Activated naive CD4-positive, alpha-beta T cell treated with anti-CD3 and anti-CD28 coated beads, Interleukin-2, amount 10 ng/mL, durations not matched to agents 7 days and 5 days (primary cell): Measurements from ENCODE around the gene PML.

ENCODE experiments used
- CTCF ChIA-PET: fragments of 350-600 bp; sonication (Branson Sonifier 250); formaldehyde crosslinking; loops from one replicate; lab custom pipeline; 2021; ENCODE audit warnings: antibody characterized with exemption; lab: Charles Lee
- DNase-seq: peaks from one replicate; pipeline ENCODE4 v3.0.0-alpha.2; 2020
- H3K27ac Mint-ChIP-seq: one replicate; pipeline ENCODE4 v1.8.0; 2021; ENCODE audit warnings: mild to moderate bottlenecking, moderate library complexity, mixed read lengths
- H3K27me3 Mint-ChIP-seq: one replicate; pipeline ENCODE4 v1.8.0; 2021; ENCODE audit warnings: mild to moderate bottlenecking, mixed read lengths
- H3K36me3 Mint-ChIP-seq: one replicate; pipeline ENCODE4 v1.8.0; 2021; ENCODE audit warnings: mixed read lengths
- H3K4me1 Mint-ChIP-seq: one replicate; pipeline ENCODE4 v1.8.0; 2021; ENCODE audit warnings: mixed read lengths
- H3K4me3 Mint-ChIP-seq: one replicate; pipeline ENCODE4 v1.8.0; 2021; ENCODE audit warnings: mild to moderate bottlenecking, moderate library complexity, mixed read lengths
- H3K9me3 Mint-ChIP-seq: one replicate; pipeline ENCODE4 v1.8.0; 2021; ENCODE audit warnings: mixed read lengths

The PML gene, protein sequence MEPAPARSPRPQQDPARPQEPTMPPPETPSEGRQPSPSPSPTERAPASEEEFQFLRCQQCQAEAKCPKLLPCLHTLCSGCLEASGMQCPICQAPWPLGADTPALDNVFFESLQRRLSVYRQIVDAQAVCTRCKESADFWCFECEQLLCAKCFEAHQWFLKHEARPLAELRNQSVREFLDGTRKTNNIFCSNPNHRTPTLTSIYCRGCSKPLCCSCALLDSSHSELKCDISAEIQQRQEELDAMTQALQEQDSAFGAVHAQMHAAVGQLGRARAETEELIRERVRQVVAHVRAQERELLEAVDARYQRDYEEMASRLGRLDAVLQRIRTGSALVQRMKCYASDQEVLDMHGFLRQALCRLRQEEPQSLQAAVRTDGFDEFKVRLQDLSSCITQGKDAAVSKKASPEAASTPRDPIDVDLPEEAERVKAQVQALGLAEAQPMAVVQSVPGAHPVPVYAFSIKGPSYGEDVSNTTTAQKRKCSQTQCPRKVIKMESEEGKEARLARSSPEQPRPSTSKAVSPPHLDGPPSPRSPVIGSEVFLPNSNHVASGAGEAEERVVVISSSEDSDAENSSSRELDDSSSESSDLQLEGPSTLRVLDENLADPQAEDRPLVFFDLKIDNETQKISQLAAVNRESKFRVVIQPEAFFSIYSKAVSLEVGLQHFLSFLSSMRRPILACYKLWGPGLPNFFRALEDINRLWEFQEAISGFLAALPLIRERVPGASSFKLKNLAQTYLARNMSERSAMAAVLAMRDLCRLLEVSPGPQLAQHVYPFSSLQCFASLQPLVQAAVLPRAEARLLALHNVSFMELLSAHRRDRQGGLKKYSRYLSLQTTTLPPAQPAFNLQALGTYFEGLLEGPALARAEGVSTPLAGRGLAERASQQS

GRCh38 chr15:73994413-73994883, at the start of gene PML:
TSS of gene PML (plus strand) at chr15:73994716. CDS start at chr15:73994813, 97 bp downstream.
- peak within 1 kb of the TSS; percentile 85 for H3K4me3 Mint-ChIP-seq
- DNase-seq, result peak; percentile 98
- peak within 1 kb of the TSS; percentile 89 for H3K27ac Mint-ChIP-seq
- CTCF ChIA-PET, result interaction anchor here (1.1 to 3.6 kb wide), 6 partner anchors 11 to 54 kb away, joined by 3 to 44 read pairs (median 7); no protein-coding TSS in a partner anchor
- peaks cover 72% of the 10 kb centered on the region for H3K4me1 Mint-ChIP-seq
- H3K9me3 Mint-ChIP-seq, result no peaks in the 10 kb centered on the region
- H3K36me3 Mint-ChIP-seq, result peaks cover 32% of the 10 kb centered on the region
- no peaks in the 10 kb centered on the region for H3K27me3 Mint-ChIP-seq

DNA sequence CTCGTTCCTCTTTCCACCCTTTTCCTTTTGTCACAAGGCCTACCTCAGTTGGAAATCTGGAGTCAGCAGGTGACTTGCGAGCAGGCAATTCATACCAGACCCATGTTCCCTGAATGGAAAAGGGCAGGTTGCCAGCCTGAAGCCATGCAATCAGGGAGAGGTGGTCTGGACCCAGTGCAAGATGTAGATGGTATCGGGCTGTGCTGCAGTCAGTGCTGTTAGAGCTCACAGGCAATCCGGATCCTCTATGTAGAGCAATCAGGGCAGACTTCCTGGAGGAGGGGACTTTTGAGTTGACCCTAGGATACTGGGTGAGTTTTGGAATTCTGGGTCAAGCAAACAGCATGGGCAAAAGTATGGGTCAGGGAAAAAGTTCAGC, 49.4 kb upstream of the PML start:
- Mint-ChIP-seq H3K4me1 (peaks cover 20% of the 10 kb centered on the region), H3K4me3 (no peak overlapping the region), H3K27me3 (peaks cover 54% of the 10 kb centered on the region), H3K9me3 (no peaks in the 10 kb centered on the region), H3K36me3 (no peaks in the 10 kb centered on the region), H3K27ac (no peak overlapping the region)
- no peak for DNase-seq
- CTCF ChIA-PET, result interaction anchor here (1.0 to 1.3 kb wide), 2 partner anchors 14 to 71 kb away, joined by 3 to 4 read pairs; no protein-coding TSS in a partner anchor

DNA sequence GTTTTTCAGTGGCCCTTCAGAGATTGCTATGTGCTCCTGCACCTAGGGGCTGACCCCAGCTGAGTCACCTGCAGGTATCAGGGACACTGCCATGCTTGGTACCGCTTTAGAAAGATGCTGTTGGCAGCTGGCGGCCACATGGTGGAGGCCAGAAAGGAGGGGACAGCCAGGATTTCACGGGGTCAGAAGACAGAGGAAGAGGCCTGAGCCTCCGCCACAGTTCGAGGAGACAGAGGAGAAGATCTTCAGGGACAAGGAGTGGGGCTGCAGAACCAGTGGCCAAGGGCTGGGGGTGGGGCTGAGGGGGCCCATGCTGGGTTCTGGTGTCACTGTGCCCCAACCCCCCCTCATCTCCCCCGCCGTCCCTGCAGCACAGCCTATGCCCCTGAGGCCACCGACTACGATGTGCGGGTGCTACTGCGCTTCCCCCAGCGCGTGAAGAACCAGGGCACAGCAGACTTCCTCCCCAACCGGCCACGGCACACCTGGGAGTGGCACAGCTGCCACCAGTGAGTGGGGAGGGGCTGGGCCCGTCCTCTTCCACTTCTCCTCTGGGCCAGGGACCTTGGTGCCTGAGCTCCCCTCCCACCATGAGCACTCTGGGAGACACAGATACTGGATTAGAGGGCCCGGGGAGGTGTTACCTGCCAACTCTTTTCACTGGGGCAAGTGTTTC, 48.3 kb upstream of the PML start:
- H3K27ac Mint-ChIP-seq, result no peak overlapping the region
- CTCF ChIA-PET, result interaction anchor here (1.0 to 1.3 kb wide), 2 partner anchors 13 to 72 kb away, joined by 3 to 4 read pairs; no protein-coding TSS in a partner anchor
- peaks cover 60% of the 10 kb centered on the region for H3K27me3 Mint-ChIP-seq
- DNase-seq, result no peak
- peaks cover 23% of the 10 kb centered on the region for H3K4me1 Mint-ChIP-seq
- H3K4me3 Mint-ChIP-seq, result no peak overlapping the region
- H3K36me3 Mint-ChIP-seq, result no peaks in the 10 kb centered on the region
- no peaks in the 10 kb centered on the region for H3K9me3 Mint-ChIP-seq

- CTCF ChIA-PET, result no interaction called here
- Mint-ChIP-seq H3K4me1 (peaks cover 22% of the 10 kb centered on the region), H3K27ac (no peak overlapping the region)
These were observed 47.6 kb upstream of the PML start for GRCh38 chr15:73946795-73947370.

GRCh38 chr15:73947651-73948050, 46.9 kb upstream of the PML start:
- H3K27me3 Mint-ChIP-seq, result peaks cover 56% of the 10 kb centered on the region
- H3K4me3 Mint-ChIP-seq, result no peak overlapping the region
- CTCF ChIA-PET, result no interaction called here
- H3K4me1 Mint-ChIP-seq, result peaks cover 17% of the 10 kb centered on the region
- no peak for DNase-seq
- no peaks in the 10 kb centered on the region for H3K9me3 Mint-ChIP-seq
- no peaks in the 10 kb centered on the region for H3K36me3 Mint-ChIP-seq
- no peak overlapping the region for H3K27ac Mint-ChIP-seq

More at GRCh38 chr15:73946795-73947370, 47.6 kb upstream of the PML start:
- peaks cover 62% of the 10 kb centered on the region for H3K27me3 Mint-ChIP-seq
- DNase-seq, result peak; percentile 15
- no peaks in the 10 kb centered on the region for H3K9me3 Mint-ChIP-seq
- no peaks in the 10 kb centered on the region for H3K36me3 Mint-ChIP-seq
- no peak overlapping the region for H3K4me3 Mint-ChIP-seq

GRCh38 chr15:73948396-73948795, 46.1 kb upstream of the PML start:
- peaks cover 49% of the 10 kb centered on the region for H3K27me3 Mint-ChIP-seq
- CTCF ChIA-PET, result interaction anchor here (1.2 to 7.4 kb wide), 3 partner anchors 10 to 21 kb away, joined by 4 to 94 read pairs (median 11); no protein-coding TSS in a partner anchor
- no peak overlapping the region for H3K27ac Mint-ChIP-seq
- DNase-seq, result peak; percentile 12
- peaks cover 16% of the 10 kb centered on the region for H3K4me1 Mint-ChIP-seq
- H3K4me3 Mint-ChIP-seq, result no peak overlapping the region
- H3K36me3 Mint-ChIP-seq, result no peaks in the 10 kb centered on the region
- no peaks in the 10 kb centered on the region for H3K9me3 Mint-ChIP-seq

- no peaks in the 10 kb centered on the region for H3K9me3 Mint-ChIP-seq
- CTCF ChIA-PET, result interaction anchor here (0.8 to 7.4 kb wide), 4 partner anchors 10 to 29 kb away, joined by 3 to 94 read pairs (median 8); no protein-coding TSS in a partner anchor
- no peak overlapping the region for H3K27ac Mint-ChIP-seq
- H3K4me1 Mint-ChIP-seq, result peaks cover 16% of the 10 kb centered on the region
- H3K4me3 Mint-ChIP-seq, result no peak overlapping the region
- DNase-seq, result no peak
- peaks cover 49% of the 10 kb centered on the region for H3K27me3 Mint-ChIP-seq
- no peaks in the 10 kb centered on the region for H3K36me3 Mint-ChIP-seq
These were observed 45.5 kb upstream of the PML start for GRCh38 chr15:73948982-73949381.

- peaks cover 48% of the 10 kb centered on the region for H3K27me3 Mint-ChIP-seq
- H3K27ac Mint-ChIP-seq, result no peak overlapping the region
- CTCF ChIA-PET, result interaction anchor here (0.6 to 7.4 kb wide), 9 partner anchors 10 to 100 kb away, joined by 3 to 94 read pairs (median 4); no protein-coding TSS in a partner anchor
- H3K4me1 Mint-ChIP-seq, result peaks cover 16% of the 10 kb centered on the region
- H3K36me3 Mint-ChIP-seq, result no peaks in the 10 kb centered on the region
- DNase-seq, result peak; percentile 15
- no peaks in the 10 kb centered on the region for H3K9me3 Mint-ChIP-seq
- H3K4me3 Mint-ChIP-seq, result no peak overlapping the region
These were observed 45.0 kb upstream of the PML start for GRCh38 chr15:73949496-73949895.

DNA sequence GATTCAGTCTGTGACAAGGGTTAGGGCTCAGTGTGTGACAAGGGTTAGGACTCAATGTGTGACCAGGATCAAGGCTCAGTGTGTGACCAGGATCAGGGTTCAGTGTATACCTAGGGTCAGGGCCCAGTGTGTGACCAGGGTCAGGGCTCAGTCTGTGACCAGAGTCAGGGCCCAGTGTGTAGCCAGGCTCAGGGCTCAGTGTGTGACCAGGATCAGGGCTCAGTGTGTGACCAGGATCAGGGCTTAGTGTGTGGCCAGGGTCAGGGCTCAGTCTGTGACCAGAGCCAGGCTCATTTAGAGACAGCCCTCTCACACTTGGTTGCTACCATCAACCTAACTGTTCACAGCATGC, 44.1 kb upstream of the PML start:
- DNase-seq, result no peak
- no peaks in the 10 kb centered on the region for H3K36me3 Mint-ChIP-seq
- CTCF ChIA-PET, result interaction anchor here (0.5 to 7.4 kb wide), 21 partner anchors 9 to 428 kb away, joined by 3 to 94 read pairs (median 5); no protein-coding TSS in a partner anchor
- peaks cover 16% of the 10 kb centered on the region for H3K4me1 Mint-ChIP-seq
- H3K27me3 Mint-ChIP-seq, result peaks cover 49% of the 10 kb centered on the region
- no peak overlapping the region for H3K4me3 Mint-ChIP-seq
- H3K27ac Mint-ChIP-seq, result no peak overlapping the region
- no peaks in the 10 kb centered on the region for H3K9me3 Mint-ChIP-seq

- CTCF ChIA-PET, result interaction anchor here (0.5 to 7.4 kb wide), 19 partner anchors 8 to 427 kb away, joined by 3 to 94 read pairs (median 3); no protein-coding TSS in a partner anchor
- Mint-ChIP-seq H3K4me3 (no peak overlapping the region), H3K36me3 (no peaks in the 10 kb centered on the region), H3K27me3 (peaks cover 49% of the 10 kb centered on the region), H3K27ac (no peak overlapping the region), H3K4me1 (peaks cover 15% of the 10 kb centered on the region), H3K9me3 (no peaks in the 10 kb centered on the region)
- peak; percentile 87 for DNase-seq
These were observed 43.5 kb upstream of the PML start for GRCh38 chr15:73950831-73951561.

- Mint-ChIP-seq H3K4me3 (no peak overlapping the region), H3K9me3 (no peaks in the 10 kb centered on the region), H3K4me1 (peaks cover 12% of the 10 kb centered on the region), H3K36me3 (no peaks in the 10 kb centered on the region), H3K27me3 (peaks cover 45% of the 10 kb centered on the region), H3K27ac (no peak overlapping the region)
- CTCF ChIA-PET, result interaction anchor here (0.8 to 7.4 kb wide), 17 partner anchors 8 to 369 kb away, joined by 3 to 94 read pairs (median 5); no protein-coding TSS in a partner anchor
- DNase-seq, result no peak
These were observed 42.9 kb upstream of the PML start for GRCh38 chr15:73951601-73952000.

GRCh38 chr15:73952171-73952912, 42.2 kb upstream of the PML start:
- CTCF ChIA-PET, result interaction anchor here (0.9 to 7.4 kb wide), 4 partner anchors 9 to 25 kb away, joined by 3 to 94 read pairs (median 12); no protein-coding TSS in a partner anchor
- H3K36me3 Mint-ChIP-seq, result no peaks in the 10 kb centered on the region
- no peaks in the 10 kb centered on the region for H3K9me3 Mint-ChIP-seq
- peaks cover 42% of the 10 kb centered on the region for H3K27me3 Mint-ChIP-seq
- H3K4me1 Mint-ChIP-seq, result peaks cover 19% of the 10 kb centered on the region
- no peak for DNase-seq
- H3K27ac Mint-ChIP-seq, result no peak overlapping the region
- no peak overlapping the region for H3K4me3 Mint-ChIP-seq
